ENCODE measurements around the gene SLC12A3.
"Not testable (repeated sequence)": the region's sequence is repeated elsewhere in the genome, so short reads cannot be mapped to it uniquely, and the experiment has no call there.

SLC12A3 gene

GRCh38 chr16:56861756-56862155 lies 3.3 kb upstream of the SLC12A3 start:
- no peak for TF ChIP-seq CTCF (IDR thresholded peaks at IDR 0.05)
- TF ChIP-seq ZFX (IDR thresholded peaks at IDR 0.05; ENCODE audit: borderline replicate concordance): no peak
- H3K27ac ChIP-seq: no peak overlapping the region

GRCh38 chr16:56862776-56863175 lies 2.2 kb upstream of the SLC12A3 start:
- no peak overlapping the region for H3K27ac ChIP-seq
- TF ChIP-seq CTCF (IDR thresholded peaks at IDR 0.05) (no peak), ZFX (IDR thresholded peaks at IDR 0.05; ENCODE audit: borderline replicate concordance) (no peak)

GRCh38 chr16:56865394-56866062 lies 521 bp downstream of the SLC12A3 start:
- no peak overlapping the region for H3K27ac ChIP-seq
- TF ChIP-seq ZFX (IDR thresholded peaks at IDR 0.05; ENCODE audit: borderline replicate concordance) (no peak), CTCF (IDR thresholded peaks at IDR 0.05) (no peak)

- no peak overlapping the region for H3K27ac ChIP-seq
- TF ChIP-seq ZFX (IDR thresholded peaks at IDR 0.05; ENCODE audit: borderline replicate concordance): no peak
- TF ChIP-seq CTCF (IDR thresholded peaks at IDR 0.05): peak; percentile 85
These were observed 2.2 kb downstream of the SLC12A3 start for GRCh38 chr16:56866955-56867830.

GRCh38 chr16:56868175-56868574 lies 3.2 kb downstream of the SLC12A3 start:
- no peak overlapping the region for H3K27ac ChIP-seq
- no peak for TF ChIP-seq CTCF (IDR thresholded peaks at IDR 0.05)
- no peak for TF ChIP-seq ZFX (IDR thresholded peaks at IDR 0.05; ENCODE audit: borderline replicate concordance)

GRCh38 chr16:56868766-56869165 lies 3.8 kb downstream of the SLC12A3 start:
- not testable (repeated sequence) for H3K27ac ChIP-seq

- TF ChIP-seq CTCF (IDR thresholded peaks at IDR 0.05): peak; percentile 29; the same call in 1 of the 2 replicates
- TF ChIP-seq ZFX (IDR thresholded peaks at IDR 0.05; ENCODE audit: borderline replicate concordance): no peak
- H3K27ac ChIP-seq: no peak overlapping the region
These were observed 4.7 kb downstream of the SLC12A3 start for GRCh38 chr16:56869513-56870275.
